DOHH2 (cell line): ENCODE results near the gene SLC22A15.
A peak's percentile ranks its signal among the peaks of the same experiment; 100 is the strongest.

ENCODE experiments used
- H3F3A ChIP-seq: fragments of 200-600 bp; sonication (generic), shearing (Covaris generic); 2 replicates; pipeline ENCODE4 v1.6.0; 2016; ENCODE audit warnings: antibody characterized with exemption, mild to moderate bottlenecking; ENCODE audit not compliant: control insufficient read depth, insufficient read depth
- H3K27ac ChIP-seq: fragments of 200-600 bp; sonication (generic); 2 replicates; pipeline ENCODE4 v1.5.1; 2014; ENCODE audit warnings: low read depth, mild to moderate bottlenecking, low read length, moderate library complexity
- H3K27me3 ChIP-seq: fragments of 200-600 bp; sonication (generic); 2 replicates; pipeline ENCODE4 v1.6.1; 2014; ENCODE audit warnings: mild to moderate bottlenecking, low read length, mixed read lengths; ENCODE audit not compliant: control insufficient read depth
- H3K36me3 ChIP-seq: fragments of 200-600 bp; sonication (generic); 2 replicates; pipeline ENCODE4 v1.6.1; 2014; ENCODE audit warnings: mild to moderate bottlenecking, low read length, moderate library complexity, mixed read lengths; ENCODE audit not compliant: control insufficient read depth
- H3K4me1 ChIP-seq: fragments of 200-600 bp; sonication (generic); 2 replicates; pipeline ENCODE4 v1.6.1; 2014; ENCODE audit warnings: mild to moderate bottlenecking, low read length, mixed read lengths; ENCODE audit not compliant: control insufficient read depth
- H3K4me2 ChIP-seq: fragments of 200-600 bp; sonication (generic); 2 replicates; pipeline ENCODE4 v1.6.0; 2014; ENCODE audit warnings: mild to moderate bottlenecking, low read length, moderate library complexity
- H3K4me3 ChIP-seq: fragments of 200-600 bp; sonication (generic); 2 replicates; pipeline ENCODE4 v1.5.1; 2014; ENCODE audit warnings: mild to moderate bottlenecking, low read length, mixed read lengths
- H3K79me2 ChIP-seq: fragments of 200-600 bp; sonication (generic); 2 replicates; pipeline ENCODE4 v1.6.1; 2014; ENCODE audit warnings: mild to moderate bottlenecking, low read length, mixed read lengths; ENCODE audit not compliant: control insufficient read depth
- H3K9me2 ChIP-seq: fragments of 200-600 bp; sonication (generic); replicated peaks from 2 replicates; pipeline ENCODE4 v1.6.1; 2014; ENCODE audit warnings: mild to moderate bottlenecking, low read length, mixed read lengths; ENCODE audit not compliant: control insufficient read depth
- H3K9me3 ChIP-seq: fragments of 200-600 bp; sonication (generic); 2 replicates; pipeline ENCODE4 v1.6.1; 2014; ENCODE audit warnings: antibody characterized with exemption, low read length, mixed read lengths; ENCODE audit not compliant: control insufficient read depth, insufficient read depth
- H4K20me1 ChIP-seq: fragments of 200-600 bp; sonication (generic); 2 replicates; pipeline ENCODE4 v1.6.0; 2014; ENCODE audit warnings: low read depth, mild to moderate bottlenecking, antibody characterized with exemption, low read length, moderate library complexity; ENCODE audit not compliant: control insufficient read depth, insufficient read depth
- EZH2phosphoT487 ChIP-seq: fragments of 200-600 bp; sonication (generic); IDR thresholded peaks from 2 replicates; pipeline ENCODE4 v1.6.1; 2017; ENCODE audit warnings: borderline replicate concordance, mild to moderate bottlenecking, antibody characterized with exemption, low read length, moderate library complexity, mixed read lengths
- TF ChIP-seq, protein P1 (sequence below): fragments of 200-600 bp; sonication (generic); IDR thresholded peaks from one replicate; pipeline ENCODE4 v1.5.1; 2014; ENCODE audit warnings: antibody characterized with exemption, mild to moderate bottlenecking, low read depth, low read length; ENCODE audit not compliant: poor library complexity, severe bottlenecking

The SLC22A15 gene

DNA sequence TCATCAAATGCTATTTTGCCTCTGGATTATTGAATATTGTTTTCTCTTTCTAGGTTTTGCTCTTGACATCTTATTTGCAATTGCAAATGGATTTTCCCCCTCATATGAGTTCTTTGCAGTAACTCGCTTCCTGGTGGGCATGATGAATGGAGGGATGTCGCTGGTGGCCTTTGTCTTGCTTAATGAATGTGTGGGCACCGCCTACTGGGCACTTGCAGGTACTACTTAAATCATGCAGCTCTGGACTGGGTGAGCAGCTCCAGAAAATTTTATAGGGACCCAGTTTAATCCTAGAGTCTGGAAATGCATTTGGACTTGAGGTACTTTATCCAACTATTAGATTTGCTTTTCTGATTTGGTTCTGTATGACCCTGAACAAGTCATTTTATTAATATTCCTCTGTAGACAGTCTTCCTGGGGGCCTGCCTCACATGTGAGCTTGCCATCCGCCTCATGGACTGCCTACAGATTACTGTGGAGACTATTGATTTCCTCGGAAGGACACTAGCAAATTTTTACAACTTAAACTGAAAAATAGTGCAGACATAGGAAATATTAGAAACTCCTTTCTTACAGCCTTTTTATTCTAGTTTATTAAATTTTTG, 44.5 kb downstream of the SLC22A15 start:
- TF ChIP-seq, protein P1, sequence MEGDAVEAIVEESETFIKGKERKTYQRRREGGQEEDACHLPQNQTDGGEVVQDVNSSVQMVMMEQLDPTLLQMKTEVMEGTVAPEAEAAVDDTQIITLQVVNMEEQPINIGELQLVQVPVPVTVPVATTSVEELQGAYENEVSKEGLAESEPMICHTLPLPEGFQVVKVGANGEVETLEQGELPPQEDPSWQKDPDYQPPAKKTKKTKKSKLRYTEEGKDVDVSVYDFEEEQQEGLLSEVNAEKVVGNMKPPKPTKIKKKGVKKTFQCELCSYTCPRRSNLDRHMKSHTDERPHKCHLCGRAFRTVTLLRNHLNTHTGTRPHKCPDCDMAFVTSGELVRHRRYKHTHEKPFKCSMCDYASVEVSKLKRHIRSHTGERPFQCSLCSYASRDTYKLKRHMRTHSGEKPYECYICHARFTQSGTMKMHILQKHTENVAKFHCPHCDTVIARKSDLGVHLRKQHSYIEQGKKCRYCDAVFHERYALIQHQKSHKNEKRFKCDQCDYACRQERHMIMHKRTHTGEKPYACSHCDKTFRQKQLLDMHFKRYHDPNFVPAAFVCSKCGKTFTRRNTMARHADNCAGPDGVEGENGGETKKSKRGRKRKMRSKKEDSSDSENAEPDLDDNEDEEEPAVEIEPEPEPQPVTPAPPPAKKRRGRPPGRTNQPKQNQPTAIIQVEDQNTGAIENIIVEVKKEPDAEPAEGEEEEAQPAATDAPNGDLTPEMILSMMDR = peak; percentile 79
- TF ChIP-seq EZH2phosphoT487 = no peak
- Histone ChIP-seq H3K4me3 (no peak overlapping the region), H3K27ac (no peak overlapping the region), H3K9me2 (no peaks in the 10 kb centered on the region), H3K36me3 (no peaks in the 10 kb centered on the region), H3K4me1 (no peaks in the 10 kb centered on the region), H3K4me2 (no peak overlapping the region), H3K27me3 (peaks cover 12% of the 10 kb centered on the region), H4K20me1 (no peaks in the 10 kb centered on the region), H3F3A (no peaks in the 10 kb centered on the region), H3K9me3 (no peaks in the 10 kb centered on the region), H3K79me2 (no peaks in the 10 kb centered on the region)

DNA sequence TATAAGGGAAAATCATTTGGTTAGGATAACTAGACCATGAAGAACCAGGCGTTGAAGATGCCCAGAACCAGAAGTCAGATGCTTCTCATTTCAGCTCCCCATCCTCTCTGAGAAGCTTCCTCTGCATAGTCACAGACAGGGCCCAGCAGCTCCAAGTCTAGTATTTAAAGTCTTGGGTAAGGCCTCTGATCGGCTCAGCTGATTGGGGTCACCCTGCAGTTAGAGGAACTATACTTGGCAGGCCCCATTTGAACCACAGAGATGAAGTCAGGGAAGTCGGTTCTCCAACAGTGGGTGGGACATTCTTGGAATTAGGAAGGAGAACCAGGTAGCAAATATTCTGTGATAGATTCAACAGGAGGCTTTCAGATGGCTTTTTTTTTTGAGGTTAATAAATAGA, 48.3 kb downstream of the SLC22A15 start:
- Histone ChIP-seq H3F3A (no peaks in the 10 kb centered on the region), H3K9me2 (no peaks in the 10 kb centered on the region), H3K27me3 (peaks cover 12% of the 10 kb centered on the region), H3K9me3 (no peaks in the 10 kb centered on the region), H3K27ac (no peak overlapping the region), H3K4me1 (no peaks in the 10 kb centered on the region), H4K20me1 (no peaks in the 10 kb centered on the region), H3K4me2 (no peak overlapping the region), H3K4me3 (no peak overlapping the region), H3K79me2 (no peaks in the 10 kb centered on the region), H3K36me3 (no peaks in the 10 kb centered on the region)
- TF ChIP-seq, protein P1 = no peak
- no peak for TF ChIP-seq EZH2phosphoT487

DNA sequence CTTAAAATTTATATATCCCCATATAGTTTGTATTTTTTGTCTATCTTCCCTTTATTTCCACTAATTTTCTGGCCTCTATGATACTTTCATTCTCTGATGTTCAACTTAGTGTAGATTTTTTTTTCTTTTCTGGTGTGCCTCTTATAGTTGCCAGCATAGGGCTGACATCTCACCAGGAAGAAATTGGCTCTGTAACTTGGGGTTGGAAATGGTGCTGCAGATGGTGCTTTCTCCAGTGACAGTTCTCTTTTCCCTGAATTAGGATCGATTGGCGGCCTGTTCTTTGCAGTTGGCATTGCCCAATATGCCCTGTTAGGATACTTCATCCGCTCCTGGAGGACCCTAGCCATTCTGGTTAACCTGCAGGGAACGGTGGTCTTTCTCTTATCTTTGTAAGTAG, 50.3 kb downstream of the SLC22A15 start:
- Histone ChIP-seq H3K4me1 (no peaks in the 10 kb centered on the region), H3F3A (no peaks in the 10 kb centered on the region), H3K4me3 (no peak overlapping the region), H3K27ac (no peak overlapping the region), H3K4me2 (no peak overlapping the region), H3K36me3 (no peaks in the 10 kb centered on the region), H3K27me3 (peaks cover 12% of the 10 kb centered on the region), H3K79me2 (no peaks in the 10 kb centered on the region), H3K9me3 (no peaks in the 10 kb centered on the region), H4K20me1 (no peaks in the 10 kb centered on the region), H3K9me2 (no peaks in the 10 kb centered on the region)
- TF ChIP-seq EZH2phosphoT487 = no peak
- TF ChIP-seq, protein P1 = no peak
